ENCODE data around the gene CCDC24.

CCDC24 gene

GRCh38 chr1:44029260-44029910, 38.0 kb downstream of the CCDC24 start:
- DNase-seq = no peak

GRCh38 chr1:44029911-44030604, 38.7 kb downstream of the CCDC24 start:
- peak; percentile 65 for DNase-seq

- no peak for DNase-seq
Measured at GRCh38 chr1:44030605-44031251, 39.3 kb downstream of the CCDC24 start.

- no peak for DNase-seq
Measured at GRCh38 chr1:44031252-44032169, 40.1 kb downstream of the CCDC24 start, which contains the start of gene SLC6A9. SLC6A9 (minus strand) TSS chr1:44031462; CDS start chr1:44024277, 7,185 bp downstream.

GRCh38 chr1:44032170-44032790, 40.9 kb downstream of the CCDC24 start:
- no peak for DNase-seq

GRCh38 chr1:44033041-44033575, 41.7 kb downstream of the CCDC24 start:
- no peak for DNase-seq

- DNase-seq = no peak
Measured at GRCh38 chr1:44033756-44034155, 42.4 kb downstream of the CCDC24 start.

- DNase-seq = no peak
Measured at GRCh38 chr1:44034423-44034822, 43.0 kb downstream of the CCDC24 start.

GRCh38 chr1:44034976-44035716, 43.7 kb downstream of the CCDC24 start:
- DNase-seq = no peak

GRCh38 chr1:44035726-44036408, 44.5 kb downstream of the CCDC24 start:
- no peak for DNase-seq

- DNase-seq = peak; percentile 65
Measured at GRCh38 chr1:44036409-44037139, 45.2 kb downstream of the CCDC24 start.

GRCh38 chr1:44037154-44037553, 45.8 kb downstream of the CCDC24 start:
- peak; percentile 25 for DNase-seq

GRCh38 chr1:44038876-44039657, 47.7 kb downstream of the CCDC24 start:
- DNase-seq = no peak

- no peak for DNase-seq
Measured at GRCh38 chr1:44040418-44040817, 49.0 kb downstream of the CCDC24 start.

- no peak for DNase-seq
Measured at GRCh38 chr1:44040846-44041245, 49.4 kb downstream of the CCDC24 start.

GRCh38 chr1:44043176-44044070, 52.0 kb downstream of the CCDC24 start:
- no peak for DNase-seq

- no peak for DNase-seq
Measured at GRCh38 chr1:44044071-44044801, 52.8 kb downstream of the CCDC24 start.

All from NCI-H446 treated with DMSO at 0.1 percent for 48 hours (cell line).